HepG2 (cell line): ENCODE results near the gene ATP8B1. TPM values are rescaled to one million over a fixed set of nuclear protein-coding genes. Genes with fewer than 3 reads are reported as not detected.

Experiments used
- AGO2 ChIP-seq: fragments of 200-400 bp; formaldehyde crosslinking; optimal IDR thresholded peaks from 2 replicates; pipeline ENCODE3; 2017; ENCODE audit warnings: mild to moderate bottlenecking, low read depth, low read length, moderate library complexity
- CAMTA2 ChIP-seq: sonication (generic); formaldehyde crosslinking; IDR thresholded peaks from 2 replicates; pipeline ENCODE4 v1.4.0; 2020; ENCODE audit warnings: mild to moderate bottlenecking, missing genetic modification reagents, borderline replicate concordance
- EEA1 ChIP-seq: sonication (generic); formaldehyde crosslinking; IDR thresholded peaks from 2 replicates; pipeline ENCODE4 v1.5.1; 2020; ENCODE audit warnings: mild to moderate bottlenecking, missing genetic modification reagents, borderline replicate concordance
- HDAC1 ChIP-seq: sonication (generic); formaldehyde crosslinking; IDR thresholded peaks from 2 replicates; pipeline ENCODE4 v1.5.1; 2020; ENCODE audit warnings: mild to moderate bottlenecking, missing genetic modification reagents
- NFKB2 ChIP-seq: sonication (generic); formaldehyde crosslinking; IDR thresholded peaks from 2 replicates; pipeline ENCODE4 v1.4.0; 2020; ENCODE audit warnings: missing genetic modification reagents, borderline replicate concordance
- RAD21 ChIP-seq: fragments of 450-650 bp; formaldehyde crosslinking; IDR thresholded peaks from 2 replicates; pipeline ENCODE4 v1.5.0; 2020; ENCODE audit warnings: mild to moderate bottlenecking
- SOX13 ChIP-seq, 3 experiments: fragments of 450-650 bp in 1 of 3; sonication (generic) in 1 of 3; formaldehyde crosslinking in 1 of 3; IDR thresholded peaks in 2 of 3; conservative IDR thresholded peaks in 1 of 3; 2 replicates each; pipeline versions ENCODE4 v1.5.0 to v1.6.1; 2016 to 2020; ENCODE audit warnings: antibody characterized with exemption in 1 of 3, mild to moderate bottlenecking in 1 of 3, missing compliant biosample characterization in 1 of 3, missing genetic modification reagents in 1 of 3, moderate library complexity in 1 of 3
- ZFP90 ChIP-seq: sonication (generic); formaldehyde crosslinking; IDR thresholded peaks from 2 replicates; pipeline ENCODE4 v1.8.0; 2022; ENCODE audit warnings: missing genetic modification reagents, mild to moderate bottlenecking, inconsistent platforms, borderline replicate concordance
- ZNF552 ChIP-seq: sonication (generic); formaldehyde crosslinking; IDR thresholded peaks from 2 replicates; pipeline ENCODE4 v1.9.0; 2022; ENCODE audit warnings: missing genetic modification reagents, mild to moderate bottlenecking, borderline replicate concordance
- ZNF644 ChIP-seq: IDR thresholded peaks from 2 replicates; pipeline ENCODE4 v1.6.1; 2016; ENCODE audit warnings: low read depth
- ZNF687 ChIP-seq: sonication (generic); formaldehyde crosslinking; IDR thresholded peaks from 2 replicates; pipeline ENCODE4 v1.5.1; 2020; ENCODE audit warnings: mild to moderate bottlenecking, missing genetic modification reagents, moderate library complexity
- ZNF709 ChIP-seq: sonication (generic); formaldehyde crosslinking; IDR thresholded peaks from 2 replicates; pipeline ENCODE4 v1.5.0; 2020; ENCODE audit warnings: mild to moderate bottlenecking, missing genetic modification reagents
- ZNF75D ChIP-seq: sonication (generic); formaldehyde crosslinking; IDR thresholded peaks from 2 replicates; pipeline ENCODE4 v1.8.1; 2023; ENCODE audit warnings: missing genetic modification reagents, mild to moderate bottlenecking, borderline replicate concordance
- ZNF776 ChIP-seq: sonication (generic); formaldehyde crosslinking; IDR thresholded peaks from 2 replicates; pipeline ENCODE4 v1.4.0; 2020; ENCODE audit warnings: mild to moderate bottlenecking, missing genetic modification reagents
- polyA plus RNA-seq, 8 experiments: library from polyadenylated mRNA; depleted of rRNA in 3 of 8; stranded (reverse) in 7 of 8; unstranded in 1 of 8; fragments of >200 nt; fragmentation: Illumina TruSeq in 4 of 8; extraction: Trizol in 4 of 8; gene quantifications; 2 replicates each; pipeline versions ENCODE4 v1.2.1 to v1.2.3, GENCODE V29; 2011 to 2016; ENCODE audit warnings: low read depth in 4 of 8, missing spikeins in 1 of 8, mixed read lengths in 1 of 8; ENCODE audit not compliant: insufficient read depth in 1 of 8
- total RNA-seq, 5 experiments: library from RNA; depleted of rRNA; stranded (reverse); fragments of >200 nt; fragmentation: Illumina TruSeq; extraction: Trizol; gene quantifications; 2 replicates each; pipeline ENCODE4 v1.2.3, GENCODE V29; 2016; ENCODE audit warnings: low read depth in 1 of 5

ATP8B1 gene
- total and polyA plus RNA-seq, 2 of the 13 experiments (the other 11 are each of a cell fraction or from before 2014, with no cell fraction given): 2.8 to 4.0 TPM

- TF ChIP-seq ZNF776 (CRISPR knock-in tag): peak; percentile 45; the same call in 1 of the 2 replicates
- no peak for TF ChIP-seq EEA1 (CRISPR knock-in tag)
- TF ChIP-seq NFKB2 (CRISPR knock-in tag): peak; percentile 2; the same call in 1 of the 2 replicates
- TF ChIP-seq RAD21 (CRISPR knock-in tag): 0 out of 2 replicates have a peak, but pooled peaks have one; percentile 25
- TF ChIP-seq SOX13 (IDR thresholded peaks at IDR 0.05): no peak
- no peak for TF ChIP-seq SOX13 (CRISPR knock-in tag; conservative IDR thresholded peaks at IDR 0.05 in 1 of 2, IDR thresholded peaks at IDR 0.05 in 1 of 2)
- no peak for TF ChIP-seq ZFP90 (CRISPR knock-in tag)
- TF ChIP-seq ZNF644 (CRISPR knock-in tag): no peak
- TF ChIP-seq ZNF75D (CRISPR knock-in tag): no peak
- TF ChIP-seq ZNF709 (CRISPR knock-in tag): 0 out of 2 replicates have a peak, but pooled peaks have one; percentile 25
- TF ChIP-seq CAMTA2 (CRISPR knock-in tag): peak; percentile 61; the same call in 1 of the 2 replicates
- TF ChIP-seq ZNF552 (CRISPR knock-in tag): 0 out of 2 replicates have a peak, but pooled peaks have one; percentile 29
- peak; percentile 58; the same call in 1 of the 2 replicates for TF ChIP-seq ZNF687 (CRISPR knock-in tag)
- peak; percentile 34 for TF ChIP-seq AGO2
- 0 out of 2 replicates have a peak, but pooled peaks have one; percentile 26 for TF ChIP-seq HDAC1
Measured at GRCh38 chr18:57802213-57803102, 657 bp downstream of the ATP8B1 start (continued).
